Stimulated activated CD8-positive, alpha-beta memory T cell treated with anti-CD3 and anti-CD28 coated beads, Interleukin-15, amount 100 ng/mL, for 1 hour (primary cell): Measurements from ENCODE around the gene PTGFR.

Experiments used
- DNase-seq: peaks from one replicate; pipeline ENCODE4 v3.0.0-alpha.2; 2020; ENCODE audit warnings: low read depth

Gene PTGFR

GRCh38 chr1:78490861-78491450 lies at the start of gene PTGFR:
TSS of gene PTGFR (plus strand) at chr1:78490974. CDS start at chr1:78492744, 1,770 bp downstream.
- no peak for DNase-seq

DNA sequence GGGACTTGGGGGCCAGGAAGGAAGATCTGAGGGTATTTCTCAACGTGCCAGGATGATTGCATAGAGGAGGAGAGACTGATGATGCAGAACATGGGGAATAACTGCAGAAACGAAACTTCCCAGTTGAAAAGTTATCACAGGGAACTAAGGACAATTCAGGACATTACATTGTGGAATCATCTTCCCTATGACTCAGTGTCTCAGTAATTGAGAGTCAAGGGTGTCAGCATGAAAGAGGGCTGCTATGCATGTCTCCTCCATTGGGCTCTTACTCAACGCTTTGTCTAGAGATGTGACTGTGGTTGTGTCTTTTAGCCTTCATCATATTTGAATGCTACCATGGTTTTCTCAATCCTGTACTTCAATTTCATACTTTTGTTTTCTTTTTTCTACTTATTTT lies 48.9 kb upstream of the PTGFR start:
- DNase-seq: no peak

DNA sequence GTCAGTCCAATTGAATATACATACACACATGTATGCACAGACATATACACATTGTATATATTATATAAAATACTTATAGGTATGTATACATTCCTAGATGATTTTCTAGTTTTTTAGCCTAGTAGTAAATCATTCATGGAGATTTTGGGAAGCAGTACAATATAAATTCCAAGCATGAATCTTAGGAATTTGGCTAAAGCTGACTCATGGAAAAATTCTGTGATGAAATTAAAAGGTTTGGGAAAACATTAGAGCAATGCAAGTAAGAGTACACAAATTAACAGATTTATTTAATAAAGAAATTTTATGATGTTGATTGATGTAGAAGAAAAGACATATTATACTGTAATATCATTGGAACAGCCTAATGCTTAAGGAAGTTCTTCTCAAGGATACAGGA lies 43.7 kb upstream of the PTGFR start:
- no peak for DNase-seq

DNA sequence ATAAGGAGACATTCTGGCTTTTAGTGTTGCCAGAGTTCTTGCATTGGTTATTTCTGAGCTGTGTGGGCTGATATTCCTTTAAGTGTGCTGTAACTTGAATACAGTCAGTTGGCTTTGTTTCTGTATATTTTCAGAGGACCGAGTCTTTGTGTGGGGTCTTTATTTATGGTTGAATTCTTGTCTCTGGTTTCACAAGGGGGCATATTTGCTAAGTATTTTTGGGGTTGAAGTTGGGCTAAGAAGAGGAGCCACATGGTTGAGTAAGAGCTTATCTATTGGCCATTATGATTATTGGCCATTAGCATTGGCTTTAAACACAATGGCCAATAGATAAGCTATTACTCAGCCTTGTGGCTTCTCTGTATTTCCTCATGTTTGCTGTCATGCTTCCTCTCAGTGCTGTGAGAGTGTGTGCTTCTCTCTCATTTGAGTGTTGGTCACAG lies 26.3 kb upstream of the PTGFR start:
- no peak for DNase-seq

- DNase-seq: no peak
Measured at GRCh38 chr1:78465143-78465542, 25.6 kb upstream of the PTGFR start.

DNA sequence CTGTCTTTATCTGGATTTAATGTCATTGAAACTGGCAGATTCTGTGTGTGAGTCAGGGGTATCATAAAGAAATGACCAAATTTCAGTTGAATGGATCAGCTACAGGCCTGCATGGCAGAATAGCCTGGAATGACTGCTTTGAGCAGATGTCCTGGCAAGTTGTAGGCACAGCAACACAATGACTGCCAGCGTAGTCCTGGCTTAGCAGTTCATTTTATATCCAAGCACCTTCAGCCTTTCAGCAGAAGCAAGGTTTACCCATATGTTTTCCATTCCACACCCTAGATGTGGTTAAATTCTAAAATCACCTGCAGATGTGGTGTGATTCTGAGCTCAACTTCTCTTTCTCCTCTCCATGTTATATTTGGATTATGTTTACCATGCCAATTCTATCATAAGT lies 22.3 kb upstream of the PTGFR start:
- no peak for DNase-seq

DNA sequence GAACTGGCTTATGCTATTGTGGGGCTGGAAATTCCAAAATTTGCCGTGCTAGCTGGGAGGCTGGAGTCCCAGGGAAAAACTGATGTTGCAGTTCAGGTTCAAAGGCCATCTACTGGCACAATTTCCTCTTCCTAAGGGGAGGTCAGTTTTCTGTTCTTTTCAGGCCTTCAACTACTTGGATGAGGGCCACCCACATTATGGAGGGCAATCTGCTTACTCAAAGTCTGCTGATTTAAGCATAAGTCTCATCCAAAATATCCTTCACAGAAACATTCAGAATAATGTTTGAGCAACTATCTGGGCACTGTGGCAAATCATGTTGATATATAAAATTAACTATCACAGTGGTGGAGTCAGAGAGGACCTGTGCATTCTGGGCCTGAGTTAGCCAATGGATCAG lies 21.2 kb upstream of the PTGFR start:
- DNase-seq: no peak

DNA sequence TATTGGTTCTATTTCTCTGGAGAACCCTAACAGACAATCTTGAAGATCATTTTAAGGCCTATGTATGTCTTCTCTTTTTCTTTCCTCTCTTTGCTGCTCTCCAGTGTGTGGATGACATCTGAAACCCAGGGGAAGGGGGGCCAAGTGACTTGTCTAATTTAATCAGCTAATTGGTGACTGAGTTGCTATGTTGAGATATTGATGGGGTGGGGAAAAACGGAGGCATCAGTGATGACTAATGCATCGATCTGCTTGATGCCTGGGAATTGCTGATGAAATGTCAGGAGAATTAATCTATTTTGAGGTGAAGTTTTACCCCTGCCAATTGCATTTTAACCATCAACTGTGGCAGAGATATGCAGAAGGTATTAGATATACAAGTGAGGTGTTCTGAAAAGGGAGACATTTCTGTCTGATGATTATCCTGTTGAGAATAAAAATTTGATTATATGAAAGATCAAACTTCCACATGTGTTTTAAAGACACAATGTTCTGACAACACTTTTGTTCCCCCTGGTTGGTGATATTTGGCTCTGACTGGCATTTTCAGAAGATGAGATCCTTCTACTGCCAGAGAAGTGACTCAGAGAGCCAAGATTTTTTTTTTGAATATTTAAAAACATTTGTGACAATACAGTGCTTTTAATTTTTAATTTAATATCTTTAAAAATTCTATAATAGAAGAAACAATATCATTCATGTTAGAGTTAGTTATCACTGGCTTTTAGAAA lies 18.7 kb upstream of the PTGFR start:
- DNase-seq: no peak

DNA sequence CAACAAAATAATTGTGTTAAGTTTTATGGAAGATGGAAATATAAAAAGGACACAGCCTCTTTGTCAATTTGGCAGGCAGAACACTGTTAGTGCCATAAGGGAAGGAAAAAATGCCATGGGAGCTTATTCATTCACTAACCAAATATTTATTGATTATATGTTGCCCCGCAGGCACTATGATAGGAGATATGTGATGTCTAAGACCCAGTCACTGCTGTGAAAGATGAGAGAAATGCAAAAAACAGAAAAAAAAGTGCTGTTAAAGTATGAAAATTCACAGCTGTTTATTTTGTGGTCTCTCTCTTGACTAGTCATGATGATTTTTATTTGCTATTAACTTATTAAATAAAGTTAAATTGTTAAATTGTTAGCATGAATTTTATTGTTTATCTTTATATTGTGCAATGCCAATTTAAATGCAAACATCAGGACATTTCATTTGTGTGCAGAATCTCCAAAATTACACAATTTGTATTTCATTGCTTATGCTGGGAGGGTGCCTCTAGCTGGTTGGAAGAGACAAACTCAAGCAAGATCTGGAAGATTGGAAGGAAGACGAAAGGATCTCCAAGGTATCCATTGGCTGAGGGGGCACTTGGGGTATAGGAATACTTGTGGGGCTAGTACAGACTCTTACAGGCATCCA lies 17.8 kb upstream of the PTGFR start:
- DNase-seq: no peak

GRCh38 chr1:78474092-78474491 lies 16.7 kb upstream of the PTGFR start:
- no peak for DNase-seq

- no peak for DNase-seq
Measured at GRCh38 chr1:78475888-78476610, 14.7 kb upstream of the PTGFR start.

- no peak for DNase-seq
Measured at GRCh38 chr1:78483903-78484302, 6.9 kb upstream of the PTGFR start.

GRCh38 chr1:78491451-78492071 lies 787 bp downstream of the PTGFR start:
- DNase-seq: no peak

GRCh38 chr1:78492386-78492950 lies 1.7 kb downstream of the PTGFR start:
- DNase-seq: no peak

DNA sequence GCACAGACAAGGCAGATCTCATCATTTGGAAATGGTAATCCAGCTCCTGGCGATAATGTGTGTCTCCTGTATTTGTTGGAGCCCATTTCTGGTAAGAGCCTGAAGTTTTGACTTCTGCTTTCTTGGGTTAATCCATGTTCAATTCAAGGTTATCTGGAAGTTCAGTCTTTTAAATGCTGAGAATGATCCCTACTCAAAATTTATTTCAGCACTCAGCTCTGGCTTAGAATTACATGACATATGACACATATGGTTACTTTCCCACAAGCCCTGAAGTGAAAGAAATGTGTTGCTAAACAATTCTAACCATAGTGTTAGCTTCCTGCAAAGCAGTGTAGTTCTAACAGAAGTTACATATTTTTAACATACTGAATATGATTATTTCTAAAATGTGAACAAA lies 2.7 kb downstream of the PTGFR start:
- no peak for DNase-seq

DNA sequence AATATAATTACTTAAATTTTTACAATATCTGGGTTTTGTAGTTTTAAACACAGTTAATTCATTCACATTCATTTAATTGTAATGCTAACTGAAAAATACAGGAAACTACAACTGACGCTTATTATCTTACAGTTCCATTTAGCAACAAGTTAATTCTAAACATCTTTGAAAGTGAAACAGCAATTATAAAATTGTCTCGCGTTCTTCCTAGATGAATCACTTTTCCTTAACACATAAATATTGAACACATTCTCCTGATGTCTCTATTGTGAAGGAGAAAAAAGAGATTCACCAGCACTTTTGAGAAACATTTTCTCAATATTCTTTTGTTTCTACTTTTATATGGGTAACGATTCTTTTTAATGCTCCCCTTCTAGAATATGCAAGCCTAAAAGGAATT lies 6.4 kb downstream of the PTGFR start:
- DNase-seq: no peak

DNA sequence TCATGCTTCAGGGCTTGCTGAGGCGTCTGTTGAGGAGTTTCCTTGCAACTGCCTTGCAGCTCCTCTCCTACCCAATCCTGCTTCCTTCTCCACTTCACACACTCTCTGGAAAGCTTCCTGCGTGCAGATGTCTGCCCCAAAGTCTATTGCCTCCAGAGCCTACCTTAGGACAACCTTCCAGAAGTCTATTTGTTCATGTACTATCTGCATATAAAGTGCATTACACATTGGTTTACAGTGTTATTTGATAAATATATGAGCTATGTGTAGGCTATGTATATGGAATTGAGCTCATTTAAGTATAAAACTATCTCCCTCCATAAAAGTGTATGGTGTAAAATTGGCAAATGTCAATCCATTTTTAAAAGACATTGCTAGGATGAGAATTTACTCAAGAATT lies 9.8 kb downstream of the PTGFR start:
- no peak for DNase-seq

GRCh38 chr1:78501203-78501602 lies 10.4 kb downstream of the PTGFR start:
- no peak for DNase-seq

DNA sequence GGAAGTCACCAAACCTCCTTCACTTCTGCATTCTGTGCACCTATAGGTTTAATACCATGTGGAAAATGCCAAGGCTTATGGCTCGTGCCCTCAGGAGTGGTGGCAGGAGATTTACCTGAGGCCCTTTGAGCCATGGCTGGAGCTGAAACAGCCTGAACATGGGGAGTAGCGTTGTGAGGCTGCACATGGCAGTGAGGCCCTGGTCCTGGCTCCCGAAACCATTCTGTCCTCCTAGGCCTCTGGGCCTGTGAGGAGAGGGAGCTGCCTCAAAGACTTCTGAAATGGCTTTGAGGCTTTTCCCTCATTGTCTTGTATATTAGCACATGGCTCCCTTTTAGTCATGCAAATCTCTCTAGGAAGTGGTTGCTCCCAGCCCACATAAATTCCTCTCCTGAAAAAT lies 20.6 kb downstream of the PTGFR start:
- DNase-seq: no peak

DNA sequence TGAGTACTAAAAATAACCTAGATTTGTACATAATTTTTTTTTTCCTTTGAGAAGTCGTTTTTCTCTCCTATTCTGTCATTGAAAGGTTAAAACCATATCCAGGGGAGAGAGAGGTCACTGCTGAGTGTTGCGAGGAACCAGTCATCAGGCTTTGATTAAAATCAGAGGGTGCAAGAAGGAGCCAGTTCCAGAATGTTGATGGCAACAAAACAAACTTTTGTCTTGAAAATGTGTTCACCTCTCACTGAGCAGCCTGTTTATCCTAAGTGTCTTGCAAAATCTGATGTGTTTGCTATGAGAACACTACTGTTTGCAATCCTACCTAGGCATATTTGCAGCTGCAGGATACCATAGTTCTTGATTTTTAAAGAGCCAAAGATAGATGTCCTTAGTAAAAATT lies 25.9 kb downstream of the PTGFR start:
- DNase-seq: no peak

DNA sequence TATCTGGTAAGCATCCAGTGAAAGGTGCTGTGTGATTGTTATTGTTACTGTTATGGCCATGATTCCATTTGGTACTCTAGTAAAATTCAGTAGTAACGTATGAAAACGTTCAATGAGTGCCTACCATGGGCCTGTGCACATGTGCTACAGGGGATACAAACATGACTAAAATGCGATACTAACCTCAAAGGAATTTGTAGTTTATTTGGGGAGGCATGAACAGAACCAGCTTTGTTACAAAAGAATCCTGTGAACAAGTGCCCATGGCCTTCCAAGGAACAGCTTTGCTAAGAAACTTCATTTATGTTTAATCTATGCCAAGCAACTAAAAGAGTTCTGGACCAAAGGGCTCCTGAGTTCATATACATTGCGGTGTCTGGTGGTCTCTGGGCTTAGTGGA lies 28.7 kb downstream of the PTGFR start:
- DNase-seq: no peak

GRCh38 chr1:78520216-78520615 lies 29.4 kb downstream of the PTGFR start:
- no peak for DNase-seq
